WTC11 (cell line): ENCODE results near the gene CTCFL. TPM values are rescaled to one million over a fixed set of nuclear protein-coding genes. Genes with fewer than 3 reads are reported as not detected.

Source experiments
- ATAC-seq: fragments of 200-7000 bp; cut with Tn5 transposase; 2 replicates; pipeline ENCODE4 v1.10.0; 2021; ENCODE audit warnings: mild to moderate bottlenecking, moderate library complexity
- CTCF ChIA-PET: fragments of 300-600 bp; sonication (Branson Sonifier 250); formaldehyde crosslinking; loops from one replicate; lab custom pipeline; 2021; ENCODE audit warnings: antibody characterized with exemption; lab: Charles Lee
- POLR2A ChIA-PET: fragments of 350-600 bp; sonication (Branson Sonifier 250); formaldehyde crosslinking; loops from one replicate; lab custom pipeline; 2021; ENCODE audit warnings: antibody characterized with exemption; lab: Charles Lee
- DNase-seq: peaks from one replicate; pipeline ENCODE4 v3.0.0; 2021; ENCODE audit warnings: low spot score
- H3K27ac Mint-ChIP-seq: 2 replicates; pipeline ENCODE4 v1.8.0; 2021; ENCODE audit warnings: mixed read lengths
- H3K27me3 Mint-ChIP-seq: 2 replicates; pipeline ENCODE4 v1.8.0; 2021; ENCODE audit warnings: low read depth, mild to moderate bottlenecking, moderate library complexity, mixed read lengths
- H3K36me3 Mint-ChIP-seq: 2 replicates; pipeline ENCODE4 v1.8.0; 2021; ENCODE audit warnings: mixed read lengths
- H3K4me1 Mint-ChIP-seq: 2 replicates; pipeline ENCODE4 v1.8.0; 2022; ENCODE audit warnings: mixed read lengths
- H3K4me3 Mint-ChIP-seq: 2 replicates; pipeline ENCODE4 v1.8.0; 2021; ENCODE audit warnings: mild to moderate bottlenecking, moderate library complexity, mixed read lengths
- H3K9me3 Mint-ChIP-seq: 2 replicates; pipeline ENCODE4 v1.8.0; 2021; ENCODE audit warnings: mixed read lengths
- ATF3 ChIP-seq: sonication (generic); formaldehyde crosslinking; conservative IDR thresholded peaks from 2 replicates; pipeline ENCODE4 v1.8.1; 2022; ENCODE audit warnings: mild to moderate bottlenecking, missing genetic modification reagents
- FOXK1 ChIP-seq: sonication (generic); formaldehyde crosslinking; IDR thresholded peaks from 2 replicates; pipeline ENCODE4 v1.8.0; 2022; ENCODE audit warnings: mild to moderate bottlenecking, moderate library complexity, missing genetic modification reagents
- GTF2I ChIP-seq: fragments of 250-450 bp; sonication (Bioruptor Pico); conservative IDR thresholded peaks from 2 replicates; pipeline ENCODE4 v1.4.0; 2021; ENCODE audit warnings: mild to moderate bottlenecking
- IRF1 ChIP-seq: sonication (generic); formaldehyde crosslinking; IDR thresholded peaks from 2 replicates; pipeline ENCODE4 v1.8.0; 2023; ENCODE audit warnings: missing genetic modification reagents
- JAZF1 ChIP-seq: fragments of 250-450 bp; sonication (Bioruptor Pico); IDR thresholded peaks from 2 replicates; pipeline ENCODE4 v1.9.0; 2021; ENCODE audit warnings: moderate library complexity, mild to moderate bottlenecking, inconsistent platforms
- NFE2L1 ChIP-seq: sonication (generic); formaldehyde crosslinking; IDR thresholded peaks from 2 replicates; pipeline ENCODE4 v1.8.1; 2023; ENCODE audit warnings: missing genetic modification reagents
- PRRX2 ChIP-seq: fragments of 250-450 bp; sonication (Bioruptor Pico); IDR thresholded peaks from 2 replicates; pipeline ENCODE4 v1.8.0; 2021; ENCODE audit warnings: mild to moderate bottlenecking
- RELA ChIP-seq: sonication (generic); formaldehyde crosslinking; IDR thresholded peaks from 2 replicates; pipeline ENCODE4 v1.8.1; 2022; ENCODE audit warnings: missing genetic modification reagents, mild to moderate bottlenecking, borderline replicate concordance
- RORB ChIP-seq: fragments of 250-450 bp; sonication (Bioruptor Pico); IDR thresholded peaks from 2 replicates; pipeline ENCODE4 v1.9.0; 2021; ENCODE audit warnings: mild to moderate bottlenecking
- SOX15 ChIP-seq: fragments of 250-450 bp; sonication (Bioruptor Pico); IDR thresholded peaks from 2 replicates; pipeline ENCODE4 v1.9.0; 2021; ENCODE audit warnings: mild to moderate bottlenecking
- TCF7 ChIP-seq: sonication (generic); formaldehyde crosslinking; IDR thresholded peaks from 2 replicates; pipeline ENCODE4 v1.8.0; 2022; ENCODE audit warnings: mild to moderate bottlenecking, low read depth, missing genetic modification reagents, moderate library complexity
- ZNF232 ChIP-seq: sonication (generic); formaldehyde crosslinking; IDR thresholded peaks from 2 replicates; pipeline ENCODE4 v1.8.0; 2022; ENCODE audit warnings: mild to moderate bottlenecking, missing genetic modification reagents
- ZNF317 ChIP-seq: sonication (generic); formaldehyde crosslinking; IDR thresholded peaks from 2 replicates; pipeline ENCODE4 v1.8.1; 2023; ENCODE audit warnings: low read depth, mild to moderate bottlenecking, moderate library complexity, missing genetic modification reagents, borderline replicate concordance
- ZNF416 ChIP-seq: fragments of 250-450 bp; sonication (Bioruptor Pico); IDR thresholded peaks from 2 replicates; pipeline ENCODE4 v1.9.0; 2021; ENCODE audit warnings: mild to moderate bottlenecking, inconsistent platforms
- ZNF423 ChIP-seq: fragments of 250-450 bp; sonication (Bioruptor Pico); IDR thresholded peaks from 2 replicates; pipeline ENCODE4 v2.1.2; 2022; ENCODE audit warnings: mild to moderate bottlenecking, moderate library complexity
- total RNA-seq: library from RNA; stranded (reverse); gene quantifications from 3 replicates; pipeline ENCODE4 v1.2.3, GENCODE V29; 2021
- TF ChIP-seq, protein P1 (sequence below): sonication (generic); formaldehyde crosslinking; IDR thresholded peaks from 2 replicates; pipeline ENCODE4 v1.8.1; 2022; ENCODE audit warnings: mild to moderate bottlenecking, missing genetic modification reagents, moderate library complexity, borderline replicate concordance
- TF ChIP-seq, protein P2 (sequence below): fragments of 250-450 bp; sonication (Bioruptor Pico); conservative IDR thresholded peaks from 2 replicates; pipeline ENCODE4 v1.9.0; 2021; ENCODE audit warnings: mild to moderate bottlenecking
- TF ChIP-seq, protein P3 (sequence below): sonication (generic); formaldehyde crosslinking; IDR thresholded peaks from 2 replicates; pipeline ENCODE4 v1.8.1; 2023; ENCODE audit warnings: mild to moderate bottlenecking, missing genetic modification reagents
- TF ChIP-seq, protein P4 (sequence below): fragments of 250-450 bp; sonication (Bioruptor Pico); IDR thresholded peaks from 2 replicates; pipeline ENCODE4 v1.9.0; 2021; ENCODE audit warnings: mild to moderate bottlenecking
- TF ChIP-seq, protein P5 (sequence below): sonication (generic); formaldehyde crosslinking; IDR thresholded peaks from 2 replicates; pipeline ENCODE4 v1.8.1; 2023; ENCODE audit warnings: mild to moderate bottlenecking, missing genetic modification reagents, borderline replicate concordance

CTCFL gene
- total RNA-seq, 1 experiment from 2014 or later = 0.70 TPM

- TF ChIP-seq, protein P1, sequence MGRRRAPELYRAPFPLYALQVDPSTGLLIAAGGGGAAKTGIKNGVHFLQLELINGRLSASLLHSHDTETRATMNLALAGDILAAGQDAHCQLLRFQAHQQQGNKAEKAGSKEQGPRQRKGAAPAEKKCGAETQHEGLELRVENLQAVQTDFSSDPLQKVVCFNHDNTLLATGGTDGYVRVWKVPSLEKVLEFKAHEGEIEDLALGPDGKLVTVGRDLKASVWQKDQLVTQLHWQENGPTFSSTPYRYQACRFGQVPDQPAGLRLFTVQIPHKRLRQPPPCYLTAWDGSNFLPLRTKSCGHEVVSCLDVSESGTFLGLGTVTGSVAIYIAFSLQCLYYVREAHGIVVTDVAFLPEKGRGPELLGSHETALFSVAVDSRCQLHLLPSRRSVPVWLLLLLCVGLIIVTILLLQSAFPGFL (CRISPR knock-in tag) = no peak
- TF ChIP-seq FOXK1 (CRISPR knock-in tag) (no peak), ZNF317 (CRISPR knock-in tag) (no peak), NFE2L1 (CRISPR knock-in tag) (no peak), ZNF232 (no peak), IRF1 (CRISPR knock-in tag) (no peak), TCF7 (CRISPR knock-in tag) (no peak)
Measured at GRCh38 chr20:57564951-57565642, 40.2 kb upstream of the CTCFL start (continued).

GRCh38 chr20:57564180-57564802 is 39.4 kb upstream of the CTCFL start:
- Mint-ChIP-seq H3K4me3 (no peak overlapping the region), H3K36me3 (no peaks in the 10 kb centered on the region), H3K27ac (no peak overlapping the region), H3K27me3 (no peaks in the 10 kb centered on the region), H3K4me1 (peaks cover 6% of the 10 kb centered on the region), H3K9me3 (no peaks in the 10 kb centered on the region)
- ATAC-seq (no peak), DNase-seq (no peak)
- ChIA-PET CTCF (interaction anchor here (1.2 kb wide), 1 partner anchor 9 kb away, joined by 4 read pairs; no protein-coding TSS in a partner anchor), POLR2A (no interaction called here)
- TF ChIP-seq, protein P2, sequence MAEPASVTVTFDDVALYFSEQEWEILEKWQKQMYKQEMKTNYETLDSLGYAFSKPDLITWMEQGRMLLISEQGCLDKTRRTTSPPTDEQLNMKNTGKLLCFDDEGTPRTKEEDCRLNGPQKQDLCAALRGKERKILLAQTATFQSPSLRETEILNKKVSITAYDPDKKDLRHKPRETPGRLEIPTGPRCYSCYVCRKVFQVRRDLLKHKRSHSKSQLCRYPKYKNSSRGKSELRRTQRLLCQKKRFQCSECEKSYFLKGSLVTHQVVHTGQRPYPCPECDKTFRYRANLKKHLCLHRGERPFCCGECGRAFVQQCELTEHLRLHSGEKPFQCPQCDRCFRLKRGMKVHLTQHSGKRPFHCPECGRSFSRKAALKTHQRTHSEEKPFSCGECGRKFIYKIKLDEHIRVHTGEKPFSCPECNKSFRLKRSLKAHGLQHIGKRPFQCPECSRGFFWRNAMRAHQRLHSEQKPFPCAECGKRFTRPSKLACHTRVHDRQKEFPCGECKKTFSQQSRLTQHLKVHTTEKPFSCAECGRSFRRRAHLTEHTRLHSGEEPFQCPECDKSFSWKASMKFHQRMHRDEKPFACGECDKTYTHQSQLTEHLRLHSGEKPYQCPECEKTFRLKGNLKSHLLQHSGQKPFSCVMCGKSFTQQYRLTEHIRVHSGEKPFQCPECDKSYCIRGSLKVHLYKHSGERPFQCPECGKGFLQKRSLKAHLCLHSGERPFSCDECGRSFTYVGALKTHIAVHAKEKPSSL = no peak
- TF ChIP-seq GTF2I (CRISPR knock-in tag) (no peak), RELA (CRISPR knock-in tag) (no peak), ZNF423 (CRISPR knock-in tag) (no peak), JAZF1 (no peak), RORB (CRISPR knock-in tag) (no peak)

- ChIA-PET CTCF (interaction anchor here (1.2 kb wide), 1 partner anchor 10 kb away, joined by 4 read pairs; no protein-coding TSS in a partner anchor), POLR2A (no interaction called here)
- ATAC-seq = no peak
- Mint-ChIP-seq H3K36me3 (no peaks in the 10 kb centered on the region), H3K9me3 (no peaks in the 10 kb centered on the region), H3K4me3 (no peak overlapping the region), H3K4me1 (0 out of 2 replicates have a peak, but pooled peaks cover 2% of the 10 kb centered on the region), H3K27ac (no peak overlapping the region), H3K27me3 (no peaks in the 10 kb centered on the region)
- DNase-seq = no peak
- no peak for TF ChIP-seq SOX15
- TF ChIP-seq, protein P3, sequence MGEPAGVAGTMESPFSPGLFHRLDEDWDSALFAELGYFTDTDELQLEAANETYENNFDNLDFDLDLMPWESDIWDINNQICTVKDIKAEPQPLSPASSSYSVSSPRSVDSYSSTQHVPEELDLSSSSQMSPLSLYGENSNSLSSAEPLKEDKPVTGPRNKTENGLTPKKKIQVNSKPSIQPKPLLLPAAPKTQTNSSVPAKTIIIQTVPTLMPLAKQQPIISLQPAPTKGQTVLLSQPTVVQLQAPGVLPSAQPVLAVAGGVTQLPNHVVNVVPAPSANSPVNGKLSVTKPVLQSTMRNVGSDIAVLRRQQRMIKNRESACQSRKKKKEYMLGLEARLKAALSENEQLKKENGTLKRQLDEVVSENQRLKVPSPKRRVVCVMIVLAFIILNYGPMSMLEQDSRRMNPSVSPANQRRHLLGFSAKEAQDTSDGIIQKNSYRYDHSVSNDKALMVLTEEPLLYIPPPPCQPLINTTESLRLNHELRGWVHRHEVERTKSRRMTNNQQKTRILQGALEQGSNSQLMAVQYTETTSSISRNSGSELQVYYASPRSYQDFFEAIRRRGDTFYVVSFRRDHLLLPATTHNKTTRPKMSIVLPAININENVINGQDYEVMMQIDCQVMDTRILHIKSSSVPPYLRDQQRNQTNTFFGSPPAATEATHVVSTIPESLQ (CRISPR knock-in tag) = no peak
- TF ChIP-seq, protein P4, sequence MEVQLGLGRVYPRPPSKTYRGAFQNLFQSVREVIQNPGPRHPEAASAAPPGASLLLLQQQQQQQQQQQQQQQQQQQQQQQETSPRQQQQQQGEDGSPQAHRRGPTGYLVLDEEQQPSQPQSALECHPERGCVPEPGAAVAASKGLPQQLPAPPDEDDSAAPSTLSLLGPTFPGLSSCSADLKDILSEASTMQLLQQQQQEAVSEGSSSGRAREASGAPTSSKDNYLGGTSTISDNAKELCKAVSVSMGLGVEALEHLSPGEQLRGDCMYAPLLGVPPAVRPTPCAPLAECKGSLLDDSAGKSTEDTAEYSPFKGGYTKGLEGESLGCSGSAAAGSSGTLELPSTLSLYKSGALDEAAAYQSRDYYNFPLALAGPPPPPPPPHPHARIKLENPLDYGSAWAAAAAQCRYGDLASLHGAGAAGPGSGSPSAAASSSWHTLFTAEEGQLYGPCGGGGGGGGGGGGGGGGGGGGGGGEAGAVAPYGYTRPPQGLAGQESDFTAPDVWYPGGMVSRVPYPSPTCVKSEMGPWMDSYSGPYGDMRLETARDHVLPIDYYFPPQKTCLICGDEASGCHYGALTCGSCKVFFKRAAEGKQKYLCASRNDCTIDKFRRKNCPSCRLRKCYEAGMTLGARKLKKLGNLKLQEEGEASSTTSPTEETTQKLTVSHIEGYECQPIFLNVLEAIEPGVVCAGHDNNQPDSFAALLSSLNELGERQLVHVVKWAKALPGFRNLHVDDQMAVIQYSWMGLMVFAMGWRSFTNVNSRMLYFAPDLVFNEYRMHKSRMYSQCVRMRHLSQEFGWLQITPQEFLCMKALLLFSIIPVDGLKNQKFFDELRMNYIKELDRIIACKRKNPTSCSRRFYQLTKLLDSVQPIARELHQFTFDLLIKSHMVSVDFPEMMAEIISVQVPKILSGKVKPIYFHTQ (CRISPR knock-in tag) = no peak
- TF ChIP-seq PRRX2 = no peak
- TF ChIP-seq, protein P5, sequence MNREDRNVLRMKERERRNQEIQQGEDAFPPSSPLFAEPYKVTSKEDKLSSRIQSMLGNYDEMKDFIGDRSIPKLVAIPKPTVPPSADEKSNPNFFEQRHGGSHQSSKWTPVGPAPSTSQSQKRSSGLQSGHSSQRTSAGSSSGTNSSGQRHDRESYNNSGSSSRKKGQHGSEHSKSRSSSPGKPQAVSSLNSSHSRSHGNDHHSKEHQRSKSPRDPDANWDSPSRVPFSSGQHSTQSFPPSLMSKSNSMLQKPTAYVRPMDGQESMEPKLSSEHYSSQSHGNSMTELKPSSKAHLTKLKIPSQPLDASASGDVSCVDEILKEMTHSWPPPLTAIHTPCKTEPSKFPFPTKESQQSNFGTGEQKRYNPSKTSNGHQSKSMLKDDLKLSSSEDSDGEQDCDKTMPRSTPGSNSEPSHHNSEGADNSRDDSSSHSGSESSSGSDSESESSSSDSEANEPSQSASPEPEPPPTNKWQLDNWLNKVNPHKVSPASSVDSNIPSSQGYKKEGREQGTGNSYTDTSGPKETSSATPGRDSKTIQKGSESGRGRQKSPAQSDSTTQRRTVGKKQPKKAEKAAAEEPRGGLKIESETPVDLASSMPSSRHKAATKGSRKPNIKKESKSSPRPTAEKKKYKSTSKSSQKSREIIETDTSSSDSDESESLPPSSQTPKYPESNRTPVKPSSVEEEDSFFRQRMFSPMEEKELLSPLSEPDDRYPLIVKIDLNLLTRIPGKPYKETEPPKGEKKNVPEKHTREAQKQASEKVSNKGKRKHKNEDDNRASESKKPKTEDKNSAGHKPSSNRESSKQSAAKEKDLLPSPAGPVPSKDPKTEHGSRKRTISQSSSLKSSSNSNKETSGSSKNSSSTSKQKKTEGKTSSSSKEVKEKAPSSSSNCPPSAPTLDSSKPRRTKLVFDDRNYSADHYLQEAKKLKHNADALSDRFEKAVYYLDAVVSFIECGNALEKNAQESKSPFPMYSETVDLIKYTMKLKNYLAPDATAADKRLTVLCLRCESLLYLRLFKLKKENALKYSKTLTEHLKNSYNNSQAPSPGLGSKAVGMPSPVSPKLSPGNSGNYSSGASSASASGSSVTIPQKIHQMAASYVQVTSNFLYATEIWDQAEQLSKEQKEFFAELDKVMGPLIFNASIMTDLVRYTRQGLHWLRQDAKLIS (CRISPR knock-in tag) = no peak
- TF ChIP-seq ATF3 (CRISPR knock-in tag) = no peak
- TF ChIP-seq ZNF416 (CRISPR knock-in tag) = no peak
Measured at GRCh38 chr20:57563522-57563921, 38.6 kb upstream of the CTCFL start.
